GM21526 (cell line): ENCODE results near the gene CD70.
"Not testable (repeated sequence)": the region's sequence is repeated elsewhere in the genome, so short reads cannot be mapped to it uniquely, and the experiment has no call there.

Source experiments
- ATAC-seq: cut with Tn5 transposase; IDR thresholded peaks from one replicate; pipeline ENCODE4 v1.9.1; 2021; ENCODE audit warnings: moderate library complexity; ENCODE audit not compliant: unreplicated experiment, low FRiP score

The CD70 gene

DNA sequence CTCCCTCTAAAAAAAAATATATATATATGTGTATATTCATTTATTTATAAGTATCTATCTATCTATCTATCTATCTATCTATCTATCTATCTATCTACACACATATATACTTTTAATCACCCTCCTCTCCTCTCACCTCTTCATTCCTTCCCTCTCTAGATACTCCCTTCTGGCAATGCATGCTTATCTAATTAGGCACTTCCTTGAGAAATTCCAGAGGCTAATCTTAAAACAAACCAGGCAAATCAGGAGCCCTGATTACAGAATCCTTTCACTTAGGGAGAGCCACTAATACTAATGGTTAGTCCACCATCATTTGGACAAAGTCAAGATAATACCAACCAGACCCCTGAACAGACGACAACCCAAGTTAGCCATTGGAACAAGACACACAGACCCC, 17.6 kb downstream of the CD70 start:
- no peak for ATAC-seq

GRCh38 chr19:6572217-6572616, 18.7 kb downstream of the CD70 start:
- ATAC-seq = no peak

DNA sequence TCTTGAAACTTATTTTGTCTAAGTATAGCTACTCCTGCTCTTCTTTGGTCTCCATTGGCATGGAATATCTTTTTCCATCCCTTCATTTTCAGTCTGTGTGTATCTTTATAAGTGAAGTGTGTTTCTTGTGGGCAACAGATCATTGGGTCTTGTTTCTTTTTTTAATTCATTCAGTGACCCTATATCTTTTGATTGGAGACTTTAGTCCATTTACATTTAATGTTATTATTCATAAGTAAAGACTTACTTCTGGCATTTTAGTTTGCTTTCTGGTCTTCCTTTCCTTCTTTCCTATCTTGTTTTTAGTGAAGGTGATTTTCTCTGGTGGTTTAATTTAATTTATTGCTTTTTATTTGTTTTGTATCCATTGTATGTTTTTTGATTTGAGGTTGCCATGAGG, 19.8 kb downstream of the CD70 start:
- no peak for ATAC-seq

GRCh38 chr19:6570764-6571163, 20.2 kb downstream of the CD70 start:
- ATAC-seq = no peak

- ATAC-seq = no peak
Measured at GRCh38 chr19:6568816-6569215, 22.1 kb downstream of the CD70 start.

GRCh38 chr19:6568010-6568526, 22.9 kb downstream of the CD70 start:
- no peak for ATAC-seq

- not testable (repeated sequence) for ATAC-seq
Measured at GRCh38 chr19:6566727-6567126, 24.2 kb downstream of the CD70 start.

GRCh38 chr19:6564393-6564792, 26.6 kb downstream of the CD70 start:
- ATAC-seq = no peak

DNA sequence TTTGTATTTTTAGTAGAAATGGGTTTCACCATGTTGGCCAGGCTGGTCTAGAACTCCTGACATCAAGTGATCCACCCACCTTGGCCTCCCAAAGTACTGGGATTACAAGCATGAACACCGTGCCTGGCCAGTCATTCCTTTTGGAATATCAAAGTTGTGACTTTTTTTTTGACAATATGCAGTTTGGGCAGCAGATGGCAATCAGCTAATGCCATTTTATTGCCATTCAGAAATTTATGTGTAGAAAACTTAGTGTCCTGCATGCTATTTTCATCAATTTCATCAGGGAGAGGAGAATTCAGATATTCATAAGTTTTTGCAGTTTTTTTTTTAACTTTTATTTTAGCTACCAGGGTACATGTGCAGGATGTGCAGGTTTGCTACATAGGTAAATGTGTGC, 28.5 kb downstream of the CD70 start:
- not testable (repeated sequence) for ATAC-seq

- no peak for ATAC-seq
Measured at GRCh38 chr19:6556480-6557195, 34.3 kb downstream of the CD70 start.

DNA sequence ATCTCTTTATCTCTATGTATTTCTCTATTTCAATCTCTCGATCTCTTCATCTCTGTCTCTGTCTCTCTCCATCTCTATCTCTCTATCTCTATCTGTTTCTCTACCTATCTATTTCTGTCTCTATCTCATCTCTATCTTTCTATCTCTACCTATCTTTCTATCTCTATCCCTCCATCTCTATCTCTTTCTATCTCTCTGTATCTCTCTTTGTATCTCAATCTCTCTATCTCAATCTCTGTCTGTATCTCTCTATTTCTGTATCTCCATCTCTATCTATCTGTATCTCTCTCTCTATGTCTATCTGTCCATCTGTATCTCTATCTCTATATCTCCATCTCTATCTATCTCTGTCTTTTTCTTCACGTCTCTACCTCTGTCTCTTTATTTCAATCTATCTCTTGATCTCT, 34.9 kb downstream of the CD70 start:
- no peak for ATAC-seq

GRCh38 chr19:6551607-6552450, 39.1 kb downstream of the CD70 start:
- ATAC-seq = no peak

- ATAC-seq = no peak
Measured at GRCh38 chr19:6551091-6551490, 39.9 kb downstream of the CD70 start.

GRCh38 chr19:6550679-6551078, 40.3 kb downstream of the CD70 start:
- not testable (repeated sequence) for ATAC-seq

DNA sequence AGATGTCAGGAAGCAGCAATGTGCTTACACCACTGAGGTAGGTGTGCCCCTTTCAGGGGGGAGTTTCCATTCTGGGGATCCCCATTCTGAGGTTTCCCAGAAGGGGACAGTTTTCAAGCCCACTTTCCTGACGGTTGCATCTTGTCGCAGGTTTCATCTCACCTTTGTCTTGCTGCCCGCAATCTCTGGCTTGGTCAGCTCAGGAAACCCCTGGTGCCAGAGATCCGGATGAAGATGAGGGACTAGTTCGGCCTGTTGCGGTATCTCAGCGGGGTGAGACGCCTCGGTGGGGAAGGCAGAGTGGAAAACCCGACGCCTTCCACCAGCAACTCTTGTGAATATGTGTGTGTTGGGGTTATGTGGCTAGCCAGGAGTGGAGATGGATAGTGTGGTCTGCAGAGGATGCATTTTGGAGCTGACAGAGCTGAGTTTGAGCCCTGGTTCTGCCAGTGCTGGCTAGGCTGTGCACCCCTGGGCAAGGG, 47.0 kb downstream of the CD70 start:
- ATAC-seq = no peak

DNA sequence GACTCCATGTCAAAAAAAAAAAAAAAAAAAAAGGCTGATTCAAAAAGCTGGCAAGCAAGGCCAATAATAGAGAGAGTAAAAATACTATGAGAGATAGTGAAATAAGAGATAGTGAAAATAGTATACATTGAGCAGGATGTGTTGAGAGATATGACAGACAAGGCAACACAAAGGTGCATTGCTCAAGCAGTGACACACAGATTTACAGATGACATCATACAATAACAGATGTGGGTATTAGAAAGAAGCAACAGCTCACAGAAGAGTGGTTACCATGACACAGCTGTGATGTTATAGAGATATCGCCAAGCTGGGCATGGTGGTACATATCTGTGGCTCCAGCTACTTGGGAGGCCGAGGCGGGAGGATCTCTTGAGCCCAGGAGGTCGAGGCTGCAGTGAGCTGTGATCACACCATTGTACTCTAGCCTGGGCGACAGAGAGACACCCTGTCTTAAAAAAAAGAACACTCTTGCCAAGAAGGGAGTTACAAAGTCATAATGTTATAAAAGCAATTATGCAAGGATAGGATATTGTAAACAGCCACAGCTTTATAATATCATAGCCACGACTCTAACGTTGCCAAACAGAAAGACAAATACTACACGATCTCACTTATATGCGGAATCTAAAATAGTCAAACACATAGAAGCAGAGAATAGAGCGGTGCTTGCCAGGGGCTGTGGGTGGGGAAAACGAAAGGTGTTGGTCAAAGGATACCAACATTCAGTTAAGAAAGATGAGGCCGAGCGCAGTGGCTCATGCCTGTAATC, 49.8 kb downstream of the CD70 start:
- no peak for ATAC-seq

DNA sequence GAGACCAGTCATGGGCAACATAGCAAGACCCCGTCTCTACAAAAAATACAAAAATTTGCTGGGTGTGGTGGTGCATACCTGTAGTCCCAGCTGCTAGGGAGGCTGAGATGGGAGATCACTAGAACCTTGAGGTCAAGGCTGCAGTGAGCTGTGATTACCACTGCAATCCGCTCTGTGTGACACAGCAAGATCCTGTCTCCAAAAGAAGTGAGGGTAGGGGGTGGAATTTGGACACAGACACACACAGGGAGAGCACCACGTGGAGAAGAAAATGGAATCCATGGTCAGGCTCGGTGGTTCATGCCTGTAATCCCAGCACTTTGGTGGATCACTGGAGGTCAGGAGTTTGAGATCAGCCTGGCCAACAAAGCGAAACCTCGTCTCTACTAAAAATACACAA, 51.4 kb downstream of the CD70 start:
- no peak for ATAC-seq
